Ascending aorta (tissue), 2 donors: ENCODE data around the gene MMP25. TPM values are rescaled to one million over a fixed set of nuclear protein-coding genes. Genes with fewer than 3 reads are reported as not detected.

Source experiments
- DNase-seq, 2 donors: peaks; one replicate each; pipeline ENCODE4 v3.0.0-alpha.2; 2019; ENCODE audit warnings: low spot score in 2 of 2
- H3K27ac ChIP-seq, 2 donors: fragments of 200-600 bp; sonication (generic); one replicate each; pipeline ENCODE4 v1.5.1; 2016 to 2017; ENCODE audit warnings: mild to moderate bottlenecking in 1 of 2
- H3K27me3 ChIP-seq: fragments of 200-600 bp; sonication (generic); one replicate; pipeline ENCODE4 v1.5.1; 2017
- H3K36me3 ChIP-seq, 2 donors: fragments of 200-600 bp; sonication (generic); one replicate each; pipeline ENCODE4 v1.5.1; 2016
- H3K4me1 ChIP-seq, 2 donors: fragments of 200-600 bp; sonication (generic); one replicate each; pipeline ENCODE4 v1.5.1; 2016 to 2017; ENCODE audit warnings: mild to moderate bottlenecking in 1 of 2
- H3K4me3 ChIP-seq, 2 donors: fragments of 200-600 bp; sonication (generic); one replicate each; pipeline ENCODE4 v1.5.1; 2016 to 2017; ENCODE audit warnings: mild to moderate bottlenecking in 1 of 2
- H3K9me3 ChIP-seq, 2 donors: fragments of 200-600 bp; sonication (generic); one replicate each; pipeline ENCODE4 v1.5.1; 2016
- intact Hi-C: fragments of 100-400 bp; cut with DNase I; formaldehyde crosslinking; loops from one replicate; pipeline ENCODE4 v1.15.1; 2023
- total RNA-seq: library from RNA; depleted of rRNA; stranded (reverse); fragments of >200 nt; gene quantifications from one replicate; pipeline ENCODE4 v1.1.0, GENCODE V29; 2016
- TF ChIP-seq, protein P1 (sequence below), 3 experiments: fragments of 200-600 bp in 2 of 3; fragments of 450-650 bp in 1 of 3; sonication (generic) in 2 of 3; IDR thresholded peaks; one replicate each; pipeline ENCODE4 v1.5.1; 2016 to 2019; ENCODE audit warnings: antibody characterized with exemption in 3 of 3, mild to moderate bottlenecking in 1 of 3, moderate library complexity in 1 of 3

Gene MMP25
- total RNA-seq, 1 donor from 2014 or later = 0.21 TPM

DNA sequence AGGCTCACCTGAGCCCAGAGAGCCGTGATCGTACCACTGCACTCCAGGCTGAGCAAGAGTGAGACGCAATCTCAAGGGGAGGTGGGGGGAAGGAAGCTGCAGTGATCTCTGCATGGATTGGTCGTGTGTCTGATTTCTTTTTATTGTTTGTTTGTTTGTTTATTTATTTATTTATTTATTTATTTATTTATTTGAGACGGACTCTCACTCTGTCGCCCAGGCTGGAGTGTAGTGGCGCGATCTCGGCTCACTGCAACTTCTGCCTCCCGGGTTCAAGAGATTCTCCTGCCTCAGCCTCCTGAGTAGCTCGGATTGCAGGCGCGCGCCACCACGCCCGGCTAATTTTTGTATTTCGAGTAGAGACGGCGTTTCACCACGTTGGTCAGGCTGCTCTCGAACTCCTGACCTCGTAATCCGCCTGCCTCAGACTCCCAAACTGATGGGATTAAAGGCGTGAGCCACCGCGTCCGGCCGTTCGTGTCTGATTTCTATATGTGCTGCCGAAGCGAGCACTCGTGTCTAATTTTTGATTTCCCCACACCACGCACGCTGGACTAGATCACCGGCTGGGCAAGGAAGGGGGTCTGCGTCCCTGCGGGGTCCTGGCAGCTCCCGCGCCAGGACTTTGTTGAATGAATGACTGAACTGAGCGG, 26.6 kb upstream of the MMP25 start:
- H3K4me1 ChIP-seq = peaks cover 9 to 29% of the 10 kb centered on the region in 2 donors
- H3K4me3 ChIP-seq = peak overlapping the region; percentile 68 to 93
- peak overlapping the region in 1 of 2 donors; percentile 100 for H3K27ac ChIP-seq
- no peaks in the 10 kb centered on the region for H3K9me3 ChIP-seq
- TF ChIP-seq, protein P1, sequence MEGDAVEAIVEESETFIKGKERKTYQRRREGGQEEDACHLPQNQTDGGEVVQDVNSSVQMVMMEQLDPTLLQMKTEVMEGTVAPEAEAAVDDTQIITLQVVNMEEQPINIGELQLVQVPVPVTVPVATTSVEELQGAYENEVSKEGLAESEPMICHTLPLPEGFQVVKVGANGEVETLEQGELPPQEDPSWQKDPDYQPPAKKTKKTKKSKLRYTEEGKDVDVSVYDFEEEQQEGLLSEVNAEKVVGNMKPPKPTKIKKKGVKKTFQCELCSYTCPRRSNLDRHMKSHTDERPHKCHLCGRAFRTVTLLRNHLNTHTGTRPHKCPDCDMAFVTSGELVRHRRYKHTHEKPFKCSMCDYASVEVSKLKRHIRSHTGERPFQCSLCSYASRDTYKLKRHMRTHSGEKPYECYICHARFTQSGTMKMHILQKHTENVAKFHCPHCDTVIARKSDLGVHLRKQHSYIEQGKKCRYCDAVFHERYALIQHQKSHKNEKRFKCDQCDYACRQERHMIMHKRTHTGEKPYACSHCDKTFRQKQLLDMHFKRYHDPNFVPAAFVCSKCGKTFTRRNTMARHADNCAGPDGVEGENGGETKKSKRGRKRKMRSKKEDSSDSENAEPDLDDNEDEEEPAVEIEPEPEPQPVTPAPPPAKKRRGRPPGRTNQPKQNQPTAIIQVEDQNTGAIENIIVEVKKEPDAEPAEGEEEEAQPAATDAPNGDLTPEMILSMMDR (IDR thresholded peaks at IDR 0.05) = no peak
- no peaks in the 10 kb centered on the region for H3K36me3 ChIP-seq
- intact Hi-C loops = loop anchor here (1.0 to 10.0 kb wide), 10 partner anchors 15 to 1407 kb away; partner anchors contain the start of genes BRICD5, CEMP1, CRAMP1 and FLYWCH2
- peaks cover 6% of the 10 kb centered on the region for H3K27me3 ChIP-seq
- DNase-seq = no peak

DNA sequence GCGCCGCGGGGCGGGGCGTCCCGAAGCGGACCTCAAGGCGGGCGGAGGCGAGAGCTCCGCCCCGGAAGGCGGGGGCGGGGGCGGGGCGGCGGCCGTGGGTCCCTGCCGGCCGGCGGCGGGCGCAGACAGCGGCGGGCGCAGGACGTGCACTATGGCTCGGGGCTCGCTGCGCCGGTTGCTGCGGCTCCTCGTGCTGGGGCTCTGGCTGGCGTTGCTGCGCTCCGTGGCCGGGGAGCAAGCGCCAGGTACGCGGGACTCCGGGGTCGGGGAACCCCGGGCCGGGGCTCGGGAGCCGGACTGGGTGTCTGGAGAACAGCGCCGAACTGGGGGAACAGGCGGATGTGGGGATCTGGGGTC, 26.1 kb upstream of the MMP25 start, which contains the start of gene TNFRSF12A:
TSS of gene TNFRSF12A (plus strand) at position 122 of the 357 bp plus-strand sequence. CDS start at position 152, 30 bp downstream.
- TF ChIP-seq, protein P1 (IDR thresholded peaks at IDR 0.05) = peak in 1 of 3 experiments; percentile 26
- Histone ChIP-seq H3K27me3 (peaks cover 6% of the 10 kb centered on the region), H3K4me1 (peaks cover 9 to 34% of the 10 kb centered on the region in 2 donors), H3K9me3 (no peaks in the 10 kb centered on the region), H3K27ac (peak within 1 kb of the TSS; percentile 98 to 100), H3K4me3 (peak within 1 kb of the TSS; percentile 68 to 93), H3K36me3 (no peaks in the 10 kb centered on the region)
- intact Hi-C loops = loop anchor here (1.0 to 10.0 kb wide), 10 partner anchors 16 to 1408 kb away; partner anchors contain the start of genes BRICD5, CEMP1, CRAMP1 and FLYWCH2
- peak in 1 of 2 donors; percentile 89 for DNase-seq

DNA sequence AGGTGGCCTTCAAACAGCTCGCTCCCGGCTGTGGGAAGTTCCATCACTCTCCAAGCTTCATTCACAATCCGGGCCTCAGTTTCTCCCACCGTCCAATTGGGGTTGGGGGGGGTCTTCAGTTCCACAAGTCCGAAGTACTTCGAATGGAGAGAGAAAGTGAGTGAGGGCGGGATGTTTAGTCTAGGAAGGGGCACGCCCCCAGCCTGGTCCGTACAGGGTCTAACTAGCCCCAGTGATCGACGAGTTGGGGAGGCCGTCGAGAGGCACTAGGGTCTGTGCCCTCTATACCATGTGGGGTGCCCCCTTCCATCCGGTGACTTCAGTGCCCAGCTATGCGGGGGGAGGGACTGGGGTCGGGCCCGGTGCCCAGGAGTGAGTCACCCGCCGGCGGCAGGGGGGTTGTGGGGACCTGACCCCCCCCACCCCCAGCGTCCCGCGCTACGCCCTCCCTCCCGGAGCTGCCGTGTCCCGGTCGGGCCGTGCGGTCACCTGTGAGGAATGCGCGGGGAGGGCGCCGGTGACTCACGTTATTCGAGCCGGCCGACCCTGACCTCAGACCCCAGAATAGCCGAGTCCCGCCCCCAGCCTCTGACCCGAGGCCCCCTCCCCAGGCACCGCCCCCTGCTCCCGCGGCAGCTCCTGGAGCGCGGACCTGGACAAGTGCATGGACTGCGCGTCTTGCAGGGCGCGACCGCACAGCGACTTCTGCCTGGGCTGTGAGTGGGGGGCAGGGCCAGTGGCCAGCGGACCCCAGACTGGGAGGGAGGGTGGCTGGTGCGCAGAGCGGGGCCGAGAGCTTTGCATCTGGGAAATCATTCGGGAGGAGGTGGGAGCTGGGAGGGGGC, 25.5 kb upstream of the MMP25 start:
- H3K4me3 ChIP-seq = peak overlapping the region; percentile 68 to 93
- no peaks in the 10 kb centered on the region for H3K9me3 ChIP-seq
- TF ChIP-seq, protein P1 (IDR thresholded peaks at IDR 0.05) = peak in 1 of 3 experiments; percentile 9
- intact Hi-C loops = loop anchor here (1.0 to 10.0 kb wide), 10 partner anchors 17 to 1409 kb away; partner anchors contain the start of genes BRICD5, CEMP1, CRAMP1 and FLYWCH2
- H3K4me1 ChIP-seq = peaks cover 9 to 34% of the 10 kb centered on the region in 2 donors
- H3K27ac ChIP-seq = peak overlapping the region; percentile 98 to 100
- H3K36me3 ChIP-seq = peaks cover 1 to 2% of the 10 kb centered on the region in 2 donors
- H3K27me3 ChIP-seq = peaks cover 6% of the 10 kb centered on the region
- peak; percentile 80 to 97 for DNase-seq

DNA sequence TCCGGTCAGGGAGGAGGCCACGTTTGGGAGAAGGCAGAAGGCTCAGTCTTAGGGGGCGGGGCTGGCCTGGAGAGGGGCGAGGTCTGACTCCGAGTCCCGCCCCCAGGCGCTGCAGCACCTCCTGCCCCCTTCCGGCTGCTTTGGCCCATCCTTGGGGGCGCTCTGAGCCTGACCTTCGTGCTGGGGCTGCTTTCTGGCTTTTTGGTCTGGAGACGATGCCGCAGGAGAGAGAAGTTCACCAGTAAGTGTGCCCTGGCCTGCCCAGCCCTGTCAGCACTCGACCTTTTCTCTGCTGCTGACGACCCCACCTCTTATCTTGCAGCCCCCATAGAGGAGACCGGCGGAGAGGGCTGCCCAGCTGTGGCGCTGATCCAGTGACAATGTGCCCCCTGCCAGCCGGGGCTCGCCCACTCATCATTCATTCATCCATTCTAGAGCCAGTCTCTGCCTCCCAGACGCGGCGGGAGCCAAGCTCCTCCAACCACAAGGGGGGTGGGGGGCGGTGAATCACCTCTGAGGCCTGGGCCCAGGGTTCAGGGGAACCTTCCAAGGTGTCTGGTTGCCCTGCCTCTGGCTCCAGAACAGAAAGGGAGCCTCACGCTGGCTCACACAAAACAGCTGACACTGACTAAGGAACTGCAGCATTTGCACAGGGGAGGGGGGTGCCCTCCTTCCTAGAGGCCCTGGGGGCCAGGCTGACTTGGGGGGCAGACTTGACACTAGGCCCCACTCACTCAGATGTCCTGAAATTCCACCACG, 24.7 kb upstream of the MMP25 start:
- H3K36me3 ChIP-seq = peaks cover 9% of the 10 kb centered on the region in 2 donors
- peak overlapping the region; percentile 68 to 93 for H3K4me3 ChIP-seq
- peak overlapping the region; percentile 98 to 100 for H3K27ac ChIP-seq
- H3K27me3 ChIP-seq = peaks cover 6% of the 10 kb centered on the region
- TF ChIP-seq, protein P1 (IDR thresholded peaks at IDR 0.05) = peak; percentile 8 to 35 (median 32)
- intact Hi-C loops = loop anchor here (2.0 to 10.0 kb wide), 9 partner anchors 117 to 1409 kb away; partner anchors contain the start of genes BRICD5, CEMP1, CRAMP1 and FLYWCH2
- H3K9me3 ChIP-seq = no peaks in the 10 kb centered on the region
- H3K4me1 ChIP-seq = peaks cover 9 to 34% of the 10 kb centered on the region in 2 donors
- peak; percentile 73 to 92 for DNase-seq
